Measurements from ENCODE around the gene PPP3CB.

Gene PPP3CB

DNA sequence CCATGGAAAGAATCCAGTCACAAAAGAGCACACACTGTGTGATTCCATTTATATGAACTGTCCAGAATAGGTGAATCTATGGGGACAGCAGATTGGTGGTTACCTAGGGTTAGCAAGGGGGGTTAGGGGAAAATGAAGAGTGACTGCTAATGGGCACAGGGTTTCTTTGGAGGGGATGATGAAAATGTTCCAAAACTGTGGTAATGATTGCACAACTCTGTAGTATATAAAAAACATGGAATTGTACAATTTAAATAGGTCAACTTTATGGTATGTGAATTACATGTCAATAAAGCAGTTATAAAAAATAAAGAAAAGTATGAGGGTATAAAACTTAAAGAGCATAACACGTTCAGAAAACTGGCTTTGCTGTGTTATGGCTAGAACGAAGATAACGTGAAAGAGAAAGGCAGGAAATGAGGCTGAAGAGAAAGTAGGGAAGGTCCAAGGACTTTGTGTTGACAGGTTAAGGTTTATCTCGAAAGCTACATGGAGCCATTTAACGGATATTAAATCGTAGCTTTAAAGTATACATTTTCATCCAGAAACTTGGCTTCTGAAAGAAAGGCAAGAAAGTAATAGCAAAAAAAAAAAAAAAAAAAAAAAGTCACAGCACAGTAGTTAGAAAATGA, 36.0 kb downstream of the PPP3CB start:
- no peak overlapping the region for H3K27ac ChIP-seq (ENCODE audit: low read depth in 2 of 2, low read length in 2 of 2)

DNA sequence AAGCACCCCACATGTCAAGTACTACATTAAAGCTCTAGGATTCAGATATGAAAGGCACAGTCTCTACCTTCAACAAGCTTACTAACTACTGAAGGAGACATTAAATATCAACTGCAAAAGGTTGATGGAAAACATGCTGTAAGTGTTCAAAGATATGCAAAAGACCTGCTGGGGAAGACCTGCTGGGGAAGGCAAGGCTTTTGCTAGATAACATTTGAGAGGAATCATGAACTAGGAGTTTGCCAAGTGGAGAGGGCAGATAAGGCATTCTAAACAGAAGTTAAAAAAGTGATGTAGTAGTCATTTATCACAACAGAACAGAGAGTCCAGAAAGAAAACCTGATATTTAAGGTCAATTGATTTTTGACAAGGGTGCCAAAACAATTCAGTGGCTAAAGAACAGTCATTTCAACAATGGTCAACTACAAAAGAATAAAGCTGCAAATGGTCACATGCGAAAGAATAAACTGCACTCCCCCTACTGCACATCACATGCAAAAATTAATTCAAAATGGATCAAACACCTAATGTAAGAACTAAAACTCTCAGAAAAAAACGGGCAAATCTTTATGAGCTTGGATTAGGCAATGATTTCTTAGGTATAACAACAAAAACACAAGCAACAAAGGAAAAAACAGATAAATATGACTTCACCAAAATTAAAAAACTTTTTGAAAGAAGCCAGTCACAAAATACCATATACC, 39.5 kb downstream of the PPP3CB start:
- Histone ChIP-seq H3K27me3 (ENCODE audit: control insufficient read depth in 2 of 2, insufficient read depth in 2 of 2, low read length in 2 of 2) (no peaks in the 10 kb centered on the region), H3K4me1 (ENCODE audit: control insufficient read depth in 2 of 2, insufficient read depth in 2 of 2, low read length in 2 of 2) (peaks cover 4 to 7% of the 10 kb centered on the region in 2 donors), H3K36me3 (ENCODE audit: control insufficient read depth in 2 of 2, insufficient read depth in 2 of 2, low read length in 2 of 2) (peaks cover 0 to 5% of the 10 kb centered on the region in 2 donors)

More for the DNA sequence above, 36.0 kb downstream of the PPP3CB start:
- Histone ChIP-seq H3K36me3 (ENCODE audit: control insufficient read depth in 2 of 2, insufficient read depth in 2 of 2, low read length in 2 of 2) (peaks cover 0 to 3% of the 10 kb centered on the region in 2 donors), H3K27me3 (ENCODE audit: control insufficient read depth in 2 of 2, insufficient read depth in 2 of 2, low read length in 2 of 2) (no peaks in the 10 kb centered on the region), H3K4me1 (ENCODE audit: control insufficient read depth in 2 of 2, insufficient read depth in 2 of 2, low read length in 2 of 2) (peaks cover 4 to 7% of the 10 kb centered on the region in 2 donors), H3K4me3 (ENCODE audit: low read length in 2 of 2) (peak overlapping the region in 1 of 2 donors; percentile 26), H3K9me3 (ENCODE audit: control insufficient read depth in 2 of 2, low read length in 2 of 2) (no peaks in the 10 kb centered on the region), H3K9ac (ENCODE audit: low read depth in 1 of 2, low read length in 2 of 2) (no peak overlapping the region)

DNA sequence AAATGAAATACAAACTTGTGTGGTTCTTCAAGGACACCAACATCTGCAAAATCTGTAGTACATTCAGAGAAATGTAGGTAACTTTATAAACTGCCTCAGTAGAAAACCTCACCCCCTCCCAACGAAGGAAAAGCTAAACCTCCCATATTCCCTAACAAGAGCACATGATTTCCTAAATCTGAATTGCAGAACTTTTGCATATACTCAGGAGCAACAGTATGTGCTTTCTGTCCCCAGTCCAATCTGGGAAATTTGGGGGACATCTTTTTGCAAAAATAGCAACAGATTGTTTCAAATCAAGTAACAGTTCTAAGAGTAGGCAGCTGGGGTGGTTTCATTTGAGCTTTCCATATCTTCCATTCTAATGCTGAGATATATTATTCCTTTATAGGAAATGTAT, 46.7 kb downstream of the PPP3CB start:
- Histone ChIP-seq H3K36me3 (ENCODE audit: control insufficient read depth in 2 of 2, insufficient read depth in 2 of 2, low read length in 2 of 2) (peaks cover 7 to 14% of the 10 kb centered on the region in 2 donors), H3K9ac (ENCODE audit: low read depth in 1 of 2, low read length in 2 of 2) (no peak overlapping the region), H3K9me3 (ENCODE audit: control insufficient read depth in 2 of 2, low read length in 2 of 2) (no peaks in the 10 kb centered on the region), H3K27me3 (ENCODE audit: control insufficient read depth in 2 of 2, insufficient read depth in 2 of 2, low read length in 2 of 2) (no peaks in the 10 kb centered on the region), H3K4me1 (ENCODE audit: control insufficient read depth in 2 of 2, insufficient read depth in 2 of 2, low read length in 2 of 2) (no peaks in the 10 kb centered on the region), H3K4me3 (ENCODE audit: low read length in 2 of 2) (no peak overlapping the region), H3K27ac (ENCODE audit: low read depth in 2 of 2, low read length in 2 of 2) (no peak overlapping the region)

More for the DNA sequence above, 39.5 kb downstream of the PPP3CB start:
- no peak overlapping the region for H3K9ac ChIP-seq (ENCODE audit: low read depth in 1 of 2, low read length in 2 of 2)
- H3K9me3 ChIP-seq (ENCODE audit: control insufficient read depth in 2 of 2, low read length in 2 of 2), result no peaks in the 10 kb centered on the region
- H3K27ac ChIP-seq (ENCODE audit: low read depth in 2 of 2, low read length in 2 of 2), result no peak overlapping the region
- no peak overlapping the region for H3K4me3 ChIP-seq (ENCODE audit: low read length in 2 of 2)

DNA sequence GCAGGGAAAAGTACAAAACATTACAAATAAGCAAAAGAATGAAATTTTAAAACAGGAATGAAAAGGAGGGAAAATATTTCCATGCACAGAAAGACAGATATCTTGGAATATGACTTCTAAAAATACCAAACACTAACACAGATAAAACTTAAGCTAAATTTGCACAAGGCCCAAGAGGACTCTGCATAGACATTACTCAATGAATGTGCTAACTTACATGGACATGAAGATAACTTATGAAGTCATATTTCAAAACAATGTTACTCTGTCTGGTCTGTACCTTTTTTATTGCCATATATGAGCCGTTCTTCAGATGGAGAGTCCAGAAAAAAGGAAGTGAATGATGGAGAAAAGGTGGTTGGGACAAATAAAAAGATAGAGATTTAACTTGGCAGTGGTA, 47.4 kb downstream of the PPP3CB start:
- H3K27me3 ChIP-seq (ENCODE audit: control insufficient read depth in 2 of 2, insufficient read depth in 2 of 2, low read length in 2 of 2), result no peaks in the 10 kb centered on the region
- no peaks in the 10 kb centered on the region for H3K4me1 ChIP-seq (ENCODE audit: control insufficient read depth in 2 of 2, insufficient read depth in 2 of 2, low read length in 2 of 2)
- H3K9ac ChIP-seq (ENCODE audit: low read depth in 1 of 2, low read length in 2 of 2), result no peak overlapping the region
- H3K9me3 ChIP-seq (ENCODE audit: control insufficient read depth in 2 of 2, low read length in 2 of 2), result no peaks in the 10 kb centered on the region
- H3K4me3 ChIP-seq (ENCODE audit: low read length in 2 of 2), result no peak overlapping the region
- H3K36me3 ChIP-seq (ENCODE audit: control insufficient read depth in 2 of 2, insufficient read depth in 2 of 2, low read length in 2 of 2), result peaks cover 11 to 14% of the 10 kb centered on the region in 2 donors
- no peak overlapping the region for H3K27ac ChIP-seq (ENCODE audit: low read depth in 2 of 2, low read length in 2 of 2)

DNA sequence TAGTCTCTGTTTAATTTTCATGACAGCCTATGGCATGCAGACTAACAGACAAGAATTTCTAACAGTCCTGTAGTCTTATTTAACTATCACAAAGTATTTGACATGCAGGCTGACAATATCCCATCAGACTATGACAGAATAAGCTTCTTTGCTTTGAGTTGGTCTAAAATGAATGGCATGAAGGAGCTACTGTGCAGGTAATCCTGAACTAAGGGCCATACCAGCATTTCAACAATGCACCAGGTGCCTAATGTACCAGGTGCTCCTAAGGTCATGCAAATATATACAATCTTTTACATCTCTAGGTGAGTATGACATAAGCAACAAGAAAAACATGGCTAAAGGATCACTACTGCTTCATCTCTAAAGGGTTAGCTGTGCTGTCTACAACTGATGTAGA, 48.9 kb downstream of the PPP3CB start:
- Histone ChIP-seq H3K9me3 (ENCODE audit: control insufficient read depth in 2 of 2, low read length in 2 of 2) (no peaks in the 10 kb centered on the region), H3K27me3 (ENCODE audit: control insufficient read depth in 2 of 2, insufficient read depth in 2 of 2, low read length in 2 of 2) (no peaks in the 10 kb centered on the region), H3K9ac (ENCODE audit: low read depth in 1 of 2, low read length in 2 of 2) (no peak overlapping the region), H3K4me3 (ENCODE audit: low read length in 2 of 2) (no peak overlapping the region), H3K27ac (ENCODE audit: low read depth in 2 of 2, low read length in 2 of 2) (no peak overlapping the region), H3K4me1 (ENCODE audit: control insufficient read depth in 2 of 2, insufficient read depth in 2 of 2, low read length in 2 of 2) (no peaks in the 10 kb centered on the region), H3K36me3 (ENCODE audit: control insufficient read depth in 2 of 2, insufficient read depth in 2 of 2, low read length in 2 of 2) (peaks cover 15 to 16% of the 10 kb centered on the region in 2 donors)

DNA sequence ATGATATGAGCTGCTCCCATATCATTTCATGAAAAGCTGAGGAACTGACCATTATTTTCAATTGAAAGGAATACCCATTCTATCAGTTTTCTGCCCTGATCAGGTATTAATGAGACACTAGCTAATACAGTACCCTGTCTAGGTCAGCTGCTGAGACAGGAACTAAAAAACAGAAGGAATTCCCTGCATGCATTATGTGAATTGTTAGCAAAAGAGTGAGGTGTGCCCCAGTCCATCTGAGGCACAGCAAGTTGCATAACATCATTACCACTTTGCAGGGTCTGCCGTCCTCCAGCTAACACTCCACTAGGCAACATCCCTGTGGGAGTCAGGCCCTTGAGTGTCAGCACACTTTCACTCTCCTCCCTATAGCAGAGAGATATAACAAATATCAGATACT, 51.4 kb downstream of the PPP3CB start:
- no peak overlapping the region for H3K27ac ChIP-seq (ENCODE audit: low read depth in 2 of 2, low read length in 2 of 2)
- peaks cover 19% of the 10 kb centered on the region in 2 donors for H3K36me3 ChIP-seq (ENCODE audit: control insufficient read depth in 2 of 2, insufficient read depth in 2 of 2, low read length in 2 of 2)
- no peak overlapping the region for H3K4me3 ChIP-seq (ENCODE audit: low read length in 2 of 2)
- H3K9ac ChIP-seq (ENCODE audit: low read depth in 1 of 2, low read length in 2 of 2), result no peak overlapping the region
- H3K27me3 ChIP-seq (ENCODE audit: control insufficient read depth in 2 of 2, insufficient read depth in 2 of 2, low read length in 2 of 2), result no peaks in the 10 kb centered on the region
- H3K9me3 ChIP-seq (ENCODE audit: control insufficient read depth in 2 of 2, low read length in 2 of 2), result no peaks in the 10 kb centered on the region
- H3K4me1 ChIP-seq (ENCODE audit: control insufficient read depth in 2 of 2, insufficient read depth in 2 of 2, low read length in 2 of 2), result no peaks in the 10 kb centered on the region

DNA sequence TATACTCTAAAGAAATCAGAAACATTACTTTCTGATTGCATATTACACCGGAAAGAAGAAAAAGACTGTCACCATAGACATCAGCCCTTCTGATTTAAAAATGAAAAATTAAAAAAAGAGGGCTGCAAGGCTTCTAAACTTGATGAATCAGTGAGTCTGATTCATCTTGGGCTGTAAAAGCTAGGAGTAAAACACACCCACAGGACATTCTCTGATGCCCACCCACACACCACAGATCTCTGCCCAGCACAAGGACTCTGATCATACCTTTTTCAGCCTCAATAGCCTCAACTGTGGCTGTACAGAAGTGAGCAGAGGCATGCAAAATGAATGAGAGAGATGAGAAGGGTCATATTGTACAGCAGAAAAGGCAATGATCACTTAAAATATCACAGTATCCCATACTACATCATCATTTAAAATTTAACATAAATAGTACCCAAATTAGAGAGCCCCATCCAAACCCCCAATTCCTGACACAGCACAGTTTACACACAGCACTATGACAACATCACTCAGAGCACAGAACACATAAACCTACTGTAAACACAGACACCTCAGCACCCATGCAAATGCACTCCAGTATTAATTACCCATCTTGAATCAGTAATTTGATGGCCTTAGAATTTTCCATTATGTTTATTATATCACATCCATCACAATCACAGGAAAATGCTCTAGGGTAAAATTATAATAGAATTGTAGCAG, 56.1 kb downstream of the PPP3CB start:
- H3K27ac ChIP-seq (ENCODE audit: low read depth in 2 of 2, low read length in 2 of 2), result no peak overlapping the region
- H3K36me3 ChIP-seq (ENCODE audit: control insufficient read depth in 2 of 2, insufficient read depth in 2 of 2, low read length in 2 of 2), result peaks cover 25 to 32% of the 10 kb centered on the region in 2 donors
- H3K9ac ChIP-seq (ENCODE audit: low read depth in 1 of 2, low read length in 2 of 2), result no peak overlapping the region
- H3K4me3 ChIP-seq (ENCODE audit: low read length in 2 of 2), result no peak overlapping the region
- no peaks in the 10 kb centered on the region for H3K9me3 ChIP-seq (ENCODE audit: control insufficient read depth in 2 of 2, low read length in 2 of 2)
- H3K27me3 ChIP-seq (ENCODE audit: control insufficient read depth in 2 of 2, insufficient read depth in 2 of 2, low read length in 2 of 2), result no peaks in the 10 kb centered on the region
- H3K4me1 ChIP-seq (ENCODE audit: control insufficient read depth in 2 of 2, insufficient read depth in 2 of 2, low read length in 2 of 2), result no peaks in the 10 kb centered on the region

DNA sequence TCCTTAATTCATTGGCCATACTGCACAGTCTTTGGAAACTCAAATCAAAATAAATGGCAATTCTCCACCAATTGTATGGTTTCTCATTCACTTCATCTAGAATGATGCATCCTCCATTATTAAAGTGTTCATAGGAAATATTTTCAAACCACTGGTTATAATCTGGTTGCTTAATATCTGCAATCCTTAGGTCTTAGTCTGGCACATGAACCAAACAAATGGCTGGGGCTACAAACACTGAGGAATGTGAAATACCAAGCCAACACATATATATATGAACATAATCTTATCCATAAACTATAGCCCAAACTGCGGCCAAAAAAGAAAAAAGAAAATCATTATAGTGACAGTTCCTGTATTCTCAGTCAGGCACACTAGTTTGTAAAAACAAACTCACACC, 56.8 kb downstream of the PPP3CB start:
- Histone ChIP-seq H3K4me3 (ENCODE audit: low read length in 2 of 2) (no peak overlapping the region), H3K4me1 (ENCODE audit: control insufficient read depth in 2 of 2, insufficient read depth in 2 of 2, low read length in 2 of 2) (no peaks in the 10 kb centered on the region), H3K27ac (ENCODE audit: low read depth in 2 of 2, low read length in 2 of 2) (no peak overlapping the region), H3K27me3 (ENCODE audit: control insufficient read depth in 2 of 2, insufficient read depth in 2 of 2, low read length in 2 of 2) (no peaks in the 10 kb centered on the region), H3K9me3 (ENCODE audit: control insufficient read depth in 2 of 2, low read length in 2 of 2) (no peaks in the 10 kb centered on the region), H3K36me3 (ENCODE audit: control insufficient read depth in 2 of 2, insufficient read depth in 2 of 2, low read length in 2 of 2) (peaks cover 23 to 26% of the 10 kb centered on the region in 2 donors), H3K9ac (ENCODE audit: low read depth in 1 of 2, low read length in 2 of 2) (no peak overlapping the region)

DNA sequence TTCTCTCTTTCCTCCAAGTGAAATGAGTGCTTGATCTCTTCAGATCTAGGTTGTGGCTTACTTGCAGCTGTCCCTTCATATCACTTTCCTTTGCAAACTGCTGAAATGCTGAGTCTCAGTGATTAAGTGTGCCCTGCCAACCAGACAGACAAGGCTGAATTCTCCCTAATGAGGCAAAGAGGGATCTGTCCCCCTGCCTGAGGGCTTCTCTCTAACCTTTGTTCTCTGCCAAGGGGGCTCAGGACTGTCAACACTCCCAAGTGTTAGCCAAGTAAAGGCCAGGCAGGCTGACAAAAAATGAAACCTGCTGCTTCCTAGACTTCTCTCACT, 62.3 kb downstream of the PPP3CB start, which contains the start of gene MSS51:
TSS of gene MSS51 (minus strand) at position 24 of the 330 bp plus-strand sequence. CDS start 5,277 bp downstream, outside the sequence.
- Histone ChIP-seq H3K4me1 (ENCODE audit: control insufficient read depth in 2 of 2, insufficient read depth in 2 of 2, low read length in 2 of 2) (no peaks in the 10 kb centered on the region), H3K27me3 (ENCODE audit: control insufficient read depth in 2 of 2, insufficient read depth in 2 of 2, low read length in 2 of 2) (no peaks in the 10 kb centered on the region), H3K9me3 (ENCODE audit: control insufficient read depth in 2 of 2, low read length in 2 of 2) (no peaks in the 10 kb centered on the region), H3K9ac (ENCODE audit: low read depth in 1 of 2, low read length in 2 of 2) (no peak within 1 kb of the TSS), H3K27ac (ENCODE audit: low read depth in 2 of 2, low read length in 2 of 2) (no peak within 1 kb of the TSS), H3K36me3 (ENCODE audit: control insufficient read depth in 2 of 2, insufficient read depth in 2 of 2, low read length in 2 of 2) (peaks cover 15% of the 10 kb centered on the region in 2 donors), H3K4me3 (ENCODE audit: low read length in 2 of 2) (no peak within 1 kb of the TSS)

Data from mucosa of rectum (tissue), 2 donors.